ENCODE measurements around the gene MKNK1.

GRCh38 chr1:46614604-46614984 is 10.5 kb upstream of the MKNK1 start:
- no peak for TF ChIP-seq EZH2 (IDR thresholded peaks at IDR 0.05; ENCODE audit: low read depth, low read length, severe bottlenecking)
- no peak for TF ChIP-seq TAF1 (IDR thresholded peaks at IDR 0.05; ENCODE audit: low read depth, low read length)
- TF ChIP-seq CTCF (IDR thresholded peaks at IDR 0.05; ENCODE audit: control extremely low read depth in 1 of 3, insufficient read depth in 1 of 3, low read depth in 1 of 3, low read length in 3 of 3): no peak
- TF ChIP-seq ZNF274 (IDR thresholded peaks at IDR 0.05; ENCODE audit: borderline replicate concordance, extremely low read depth, low read length): no peak
- TF ChIP-seq SIRT6 (IDR thresholded peaks at IDR 0.05; ENCODE audit: low read length): no peak
- TF ChIP-seq YY1 (IDR thresholded peaks at IDR 0.05; ENCODE audit: low read depth, low read length): no peak
- no peak for TF ChIP-seq POLR2A (IDR thresholded peaks at IDR 0.05; ENCODE audit: control extremely low read depth in 1 of 2, low read depth in 2 of 2, low read length in 2 of 2)
- no peak for TF ChIP-seq USF2 (IDR thresholded peaks at IDR 0.05; ENCODE audit: low read length)
- TF ChIP-seq SP2 (IDR thresholded peaks at IDR 0.05; ENCODE audit: low read length): no peak
- no peak for TF ChIP-seq POLR2AphosphoS5 (IDR thresholded peaks at IDR 0.05; ENCODE audit: low read depth, low read length)
- TF ChIP-seq RBBP5 (IDR thresholded peaks at IDR 0.05; ENCODE audit: borderline replicate concordance, low read depth, low read length): no peak

Data from H1 (cell line).